Liver (tissue), 9 donors: ENCODE measurements around the gene KIRREL1. TPM values are rescaled to one million over a fixed set of nuclear protein-coding genes. Genes with fewer than 3 reads are reported as not detected.

Source experiments
- DNase-seq: peaks from one replicate; pipeline ENCODE4 v3.0.0-alpha.2; 2017; ENCODE audit warnings: low spot score
- H3K27ac ChIP-seq, 2 donors: one replicate each; pipeline ENCODE4 v1.7.0; 2013; ENCODE audit warnings: inconsistent platforms in 2 of 2, low read length in 2 of 2, control low read depth in 1 of 2, low read depth in 1 of 2, mild to moderate bottlenecking in 1 of 2
- H3K27me3 ChIP-seq, 4 donors: one replicate each; pipeline versions ENCODE4 v1.6.1 to v1.7.0; 2013; ENCODE audit warnings: low read length in 3 of 4, inconsistent platforms in 1 of 4, mild to moderate bottlenecking in 1 of 4, moderate library complexity in 1 of 4; ENCODE audit not compliant: control insufficient read depth in 4 of 4, insufficient read depth in 4 of 4
- H3K36me3 ChIP-seq, 4 donors: one replicate each; pipeline versions ENCODE4 v1.6.1 to v1.7.0; 2013; ENCODE audit warnings: low read length in 3 of 4, mild to moderate bottlenecking in 3 of 4, low read depth in 1 of 4, moderate library complexity in 1 of 4; ENCODE audit not compliant: control insufficient read depth in 4 of 4, insufficient read depth in 3 of 4
- H3K4me1 ChIP-seq, 4 donors: one replicate each; pipeline versions ENCODE4 v1.6.1 to v1.7.0; 2013; ENCODE audit warnings: low read length in 3 of 4, mild to moderate bottlenecking in 3 of 4, moderate library complexity in 1 of 4; ENCODE audit not compliant: control insufficient read depth in 4 of 4, insufficient read depth in 4 of 4
- H3K4me3 ChIP-seq, 3 donors: one replicate each; pipeline versions ENCODE4 v1.6.1 to v1.7.0; 2013; ENCODE audit warnings: low read length in 3 of 3, control low read depth in 1 of 3, low read depth in 1 of 3, mild to moderate bottlenecking in 1 of 3
- H3K9ac ChIP-seq, 2 donors: one replicate each; pipeline ENCODE4 v1.7.0; 2013; ENCODE audit warnings: low read length in 2 of 2, mild to moderate bottlenecking in 2 of 2, moderate library complexity in 2 of 2, control low read depth in 1 of 2, low read depth in 1 of 2
- H3K9me3 ChIP-seq, 4 donors: one replicate each; pipeline versions ENCODE4 v1.6.1 to v1.7.0; 2013; ENCODE audit warnings: low read length in 3 of 4; ENCODE audit not compliant: control insufficient read depth in 4 of 4
- EGR1 ChIP-seq, 2 donors: IDR thresholded peaks; 2 replicates each; pipeline ENCODE4 v1.6.1; 2016 to 2018; ENCODE audit warnings: antibody characterized with exemption in 2 of 2, low read depth in 2 of 2
- FOXA1 ChIP-seq: IDR thresholded peaks from 2 replicates; pipeline ENCODE4 v1.6.1; 2016; ENCODE audit warnings: antibody characterized with exemption
- FOXA2 ChIP-seq: IDR thresholded peaks from 2 replicates; pipeline ENCODE4 v1.6.1; 2016; ENCODE audit warnings: antibody characterized with exemption
- HNF4A ChIP-seq, 2 donors: conservative IDR thresholded peaks; 2 replicates each; pipeline ENCODE4 v1.6.1; 2016; ENCODE audit warnings: antibody characterized with exemption in 2 of 2, mild to moderate bottlenecking in 2 of 2
- HNF4G ChIP-seq: IDR thresholded peaks from 2 replicates; pipeline ENCODE4 v1.6.1; 2016; ENCODE audit warnings: antibody characterized with exemption
- JUND ChIP-seq, 2 donors: IDR thresholded peaks; 2 replicates each; pipeline ENCODE4 v1.6.1; 2016; ENCODE audit warnings: antibody characterized with exemption in 2 of 2
- MAX ChIP-seq: IDR thresholded peaks from 2 replicates; pipeline ENCODE4 v1.6.1; 2016; ENCODE audit warnings: antibody characterized with exemption
- NR2F2 ChIP-seq: IDR thresholded peaks from 2 replicates; pipeline ENCODE4 v1.6.1; 2016; ENCODE audit warnings: antibody characterized with exemption
- RAD21 ChIP-seq, 2 donors: IDR thresholded peaks; 2 replicates each; pipeline ENCODE4 v1.6.1; 2016; ENCODE audit warnings: antibody characterized with exemption in 2 of 2, mild to moderate bottlenecking in 2 of 2
- REST ChIP-seq: IDR thresholded peaks from 2 replicates; pipeline ENCODE4 v1.6.1; 2016; ENCODE audit warnings: antibody characterized with exemption, mild to moderate bottlenecking
- RXRA ChIP-seq, 2 donors: IDR thresholded peaks; 2 replicates each; pipeline ENCODE4 v1.6.1; 2017 to 2018; ENCODE audit warnings: antibody characterized with exemption in 2 of 2, mild to moderate bottlenecking in 1 of 2
- SP1 ChIP-seq: IDR thresholded peaks from 2 replicates; pipeline ENCODE4 v1.6.1; 2018; ENCODE audit warnings: antibody characterized with exemption, mild to moderate bottlenecking
- TAF1 ChIP-seq: conservative IDR thresholded peaks from 2 replicates; pipeline ENCODE4 v1.6.1; 2016; ENCODE audit warnings: antibody characterized with exemption, mild to moderate bottlenecking
- YY1 ChIP-seq: IDR thresholded peaks from 2 replicates; pipeline ENCODE4 v1.6.1; 2016; ENCODE audit warnings: antibody characterized with exemption, mild to moderate bottlenecking
- WGBS: extraction: QIAGEN DNeasy Blood & Tissue Kit; methylation state at CpG from one replicate; pipeline ENCODE4 v1.1.7; 2013; 5-methylcytosine and 5-hydroxymethylcytosine counted together
- polyA plus RNA-seq, 2 donors: library from polyadenylated mRNA; stranded (reverse) in 1 of 2; unstranded in 1 of 2; fragments of 200-250 nt in 1 of 2; fragments of >200 nt in 1 of 2; fragmentation: Nextera tagmentation in 1 of 2; extraction: Ambion mirVana in 1 of 2; gene quantifications; one replicate each; pipeline versions ENCODE4 v1.2.1 to v1.2.3, GENCODE V29; 2013 to 2015
- total RNA-seq, 2 donors: library from RNA; depleted of rRNA; stranded (reverse); fragments of >200 nt; gene quantifications; one replicate each; pipeline ENCODE4 v1.2.3, GENCODE V29; 2014
- TF ChIP-seq, protein P1 (sequence below): IDR thresholded peaks from 2 replicates; pipeline ENCODE4 v1.6.1; 2016; ENCODE audit warnings: antibody characterized with exemption
- donor health status: healthy.
- donor health status: healthy.
- donor health status: healthy.
- donor health status: healthy.
- donor health status: healthy.

The KIRREL1 gene
- total and polyA plus RNA-seq, 4 donors: 0.82 to 6.0 (median 3.1) TPM

DNA sequence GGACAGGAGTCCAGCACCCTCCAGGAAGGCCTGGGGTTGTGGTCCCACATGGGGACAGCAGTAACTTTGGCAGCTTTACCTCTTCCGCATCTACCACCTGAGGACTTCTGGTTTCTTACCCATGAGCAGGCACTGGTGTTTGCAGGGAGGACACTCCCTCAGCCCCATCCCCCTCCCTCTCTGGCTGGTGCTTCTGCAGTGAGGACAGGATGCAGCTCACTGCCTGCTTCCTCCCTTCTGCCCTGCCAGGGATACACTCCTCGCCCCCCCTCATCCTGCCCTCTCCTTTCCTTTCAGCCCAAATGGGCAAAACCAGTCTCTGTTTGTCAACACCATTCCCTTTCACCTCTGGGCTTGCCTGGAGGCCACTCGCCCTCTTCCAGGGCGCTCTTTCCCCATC lies 62.4 kb downstream of the KIRREL1 start:
- Histone ChIP-seq H3K27me3 (no peaks in the 10 kb centered on the region), H3K36me3 (no peaks in the 10 kb centered on the region), H3K9ac (no peak overlapping the region), H3K27ac (no peak overlapping the region), H3K4me3 (no peak overlapping the region), H3K9me3 (no peaks in the 10 kb centered on the region), H3K4me1 (peaks cover 0 to 5% (median 0%) of the 10 kb centered on the region in 4 donors)
- no peak for DNase-seq
- no peak for TF ChIP-seq MAX
- no peak for TF ChIP-seq HNF4G
- no peak for TF ChIP-seq TAF1
- no peak for TF ChIP-seq FOXA2
- WGBS: 65% methylated on average over 4 of the region's 4 CpGs

- no peak overlapping the region for H3K4me3 ChIP-seq
- no peak for TF ChIP-seq SP1
- TF ChIP-seq YY1: no peak
- TF ChIP-seq JUND (IDR thresholded peaks at IDR 0.05): no peak
- no peak for TF ChIP-seq HNF4G
- TF ChIP-seq MAX: no peak
- no peak for TF ChIP-seq RAD21 (IDR thresholded peaks at IDR 0.05)
- no peak for TF ChIP-seq RXRA (IDR thresholded peaks at IDR 0.05)
- TF ChIP-seq, protein P1, sequence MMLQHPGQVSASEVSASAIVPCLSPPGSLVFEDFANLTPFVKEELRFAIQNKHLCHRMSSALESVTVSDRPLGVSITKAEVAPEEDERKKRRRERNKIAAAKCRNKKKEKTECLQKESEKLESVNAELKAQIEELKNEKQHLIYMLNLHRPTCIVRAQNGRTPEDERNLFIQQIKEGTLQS: no peak
- no peak for TF ChIP-seq REST
- TF ChIP-seq EGR1 (IDR thresholded peaks at IDR 0.05; ENCODE audit: low read depth in 2 of 2): no peak
- TF ChIP-seq TAF1: no peak
- no peak for TF ChIP-seq HNF4A (conservative IDR thresholded peaks at IDR 0.05)
- TF ChIP-seq FOXA2: no peak
- no peak for TF ChIP-seq FOXA1
- no peak for TF ChIP-seq NR2F2
- no peak overlapping the region for H3K9ac ChIP-seq
- H3K9me3 ChIP-seq: no peaks in the 10 kb centered on the region
- DNase-seq: no peak
- peaks cover 0 to 3% (median 0%) of the 10 kb centered on the region in 4 donors for H3K27me3 ChIP-seq
- no peak overlapping the region for H3K27ac ChIP-seq
- 66% methylated on average over 5 of the region's 5 CpGs for WGBS
- peaks cover 0 to 5% (median 0%) of the 10 kb centered on the region in 4 donors for H3K4me1 ChIP-seq
- no peaks in the 10 kb centered on the region for H3K36me3 ChIP-seq
Observed at GRCh38 chr1:158056498-158056897, 63.1 kb downstream of the KIRREL1 start.
